IMR-90 (cell line): ENCODE data around the gene SHCBP1L. TPM values are rescaled to one million over a fixed set of nuclear protein-coding genes. Genes with fewer than 3 reads are reported as not detected.

Source experiments
- ATAC-seq: fragments of 200-7000 bp; cut with Tn5 transposase; 2 replicates; pipeline ENCODE4 v1.9.1; 2020; ENCODE audit warnings: low read depth, mild to moderate bottlenecking, moderate library complexity
- BruUV-seq: library from RNA; stranded (reverse); fragments of 400-500 nt; replicated peaks from 2 replicates; lab custom pipeline; 2021; lab: Mats Ljungman, UMichigan
- CTCF ChIA-PET: fragments of 300-600 bp; formaldehyde crosslinking; extraction: SDS; loops from one replicate; lab custom pipeline; 2021; ENCODE audit warnings: antibody characterized with exemption; lab: Yijun Ruan, JAX
- POLR2A ChIA-PET: fragments of 300-600 bp; sonication (Branson Sonifier 250); formaldehyde crosslinking; loops from one replicate; lab custom pipeline; 2022; ENCODE audit warnings: antibody characterized with exemption; ENCODE audit not compliant: unreplicated experiment; lab: Charles Lee
- DNase-seq: peaks from one replicate; pipeline ENCODE4 v3.0.0; 2013
- H2AFZ ChIP-seq: replicated peaks from 2 replicates; pipeline ENCODE3; 2013; ENCODE audit warnings: low read length, mild to moderate bottlenecking; ENCODE audit not compliant: poor library complexity
- H2AK5ac ChIP-seq: 2 replicates; pipeline ENCODE4 v1.6.1; 2013; ENCODE audit warnings: low read depth, low read length, inconsistent platforms
- H2AK9ac ChIP-seq: replicated peaks from 2 replicates; pipeline ENCODE3; 2013; ENCODE audit warnings: mild to moderate bottlenecking, low read depth, low read length, moderate library complexity; ENCODE audit not compliant: poor library complexity
- H2BK120ac ChIP-seq: 2 replicates; pipeline ENCODE4 v1.6.1; 2013; ENCODE audit warnings: low read depth, low read length, inconsistent platforms
- H2BK15ac ChIP-seq: 3 replicates; pipeline ENCODE4 v1.6.1; 2013; ENCODE audit warnings: low read depth, low read length, inconsistent platforms
- H2BK20ac ChIP-seq: 2 replicates; pipeline ENCODE4 v1.6.1; 2013; ENCODE audit warnings: low read depth, mild to moderate bottlenecking, inconsistent platforms, low read length, moderate library complexity
- H2BK5ac ChIP-seq: 2 replicates; pipeline ENCODE4 v1.6.1; 2013; ENCODE audit warnings: mild to moderate bottlenecking, low read depth, low read length, inconsistent platforms; ENCODE audit not compliant: poor library complexity, severe bottlenecking
- H3K14ac ChIP-seq: replicated peaks from 2 replicates; pipeline ENCODE4 v1.6.1; 2013; ENCODE audit warnings: low read depth, low read length, inconsistent platforms
- H3K18ac ChIP-seq: 2 replicates; pipeline ENCODE4 v1.6.1; 2013; ENCODE audit warnings: low read depth, low read length, control low read depth
- H3K23ac ChIP-seq: 2 replicates; pipeline ENCODE4 v1.6.1; 2013; ENCODE audit warnings: low read depth, low read length, inconsistent platforms
- H3K27ac ChIP-seq: 2 replicates; pipeline ENCODE4 v1.5.1; 2013; ENCODE audit warnings: mild to moderate bottlenecking, control low read depth, low read length; ENCODE audit not compliant: insufficient read depth
- H3K27me3 ChIP-seq: 2 replicates; pipeline ENCODE4 v1.6.1; 2013; ENCODE audit warnings: low read length; ENCODE audit not compliant: control insufficient read depth, insufficient read depth
- H3K36me3 ChIP-seq: 2 replicates; pipeline ENCODE4 v1.6.1; 2013; ENCODE audit warnings: low read length, mixed read lengths; ENCODE audit not compliant: control insufficient read depth, insufficient read depth
- H3K4ac ChIP-seq: 2 replicates; pipeline ENCODE4 v1.6.1; 2013; ENCODE audit warnings: low read depth, low read length, inconsistent platforms
- H3K4me1 ChIP-seq: 2 replicates; pipeline ENCODE4 v1.6.1; 2013; ENCODE audit warnings: low read length, mixed read lengths; ENCODE audit not compliant: control insufficient read depth, insufficient read depth
- H3K4me2 ChIP-seq: 2 replicates; pipeline ENCODE4 v1.6.1; 2013; ENCODE audit warnings: low read depth, mild to moderate bottlenecking, control low read depth, low read length, moderate library complexity
- H3K4me3 ChIP-seq: 2 replicates; pipeline ENCODE4 v1.5.1; 2013; ENCODE audit warnings: low read depth, mild to moderate bottlenecking, control low read depth, low read length, moderate library complexity; ENCODE audit not compliant: insufficient read depth
- H3K56ac ChIP-seq: 2 replicates; pipeline ENCODE4 v1.6.1; 2013; ENCODE audit warnings: low read length, inconsistent platforms; ENCODE audit not compliant: insufficient read depth; ENCODE audit errors: extremely low read depth
- H3K79me1 ChIP-seq, 2 experiments: 2 replicates each; pipeline ENCODE4 v1.6.1; 2013; ENCODE audit warnings: low read length in 2 of 2, inconsistent platforms in 1 of 2, low read depth in 1 of 2
- H3K9ac ChIP-seq: 2 replicates; pipeline ENCODE4 v1.6.1; 2013; ENCODE audit warnings: low read depth, low read length, control low read depth
- H3K9me1 ChIP-seq: 2 replicates; pipeline ENCODE4 v1.6.1; 2013; ENCODE audit warnings: low read length, inconsistent platforms; ENCODE audit not compliant: insufficient read depth
- H3K9me3 ChIP-seq: 2 replicates; pipeline ENCODE4 v1.6.1; 2013; ENCODE audit warnings: low read length; ENCODE audit not compliant: control insufficient read depth, insufficient read depth
- H4K20me1 ChIP-seq: 2 replicates; pipeline ENCODE4 v1.6.1; 2013; ENCODE audit warnings: low read length, inconsistent platforms; ENCODE audit not compliant: insufficient read depth
- H4K5ac ChIP-seq: 2 replicates; pipeline ENCODE4 v1.6.1; 2013; ENCODE audit warnings: mild to moderate bottlenecking, low read depth, low read length, control low read depth
- H4K8ac ChIP-seq, 2 experiments: 2 replicates each; pipeline ENCODE4 v1.6.1; 2013; ENCODE audit warnings: low read depth in 2 of 2, low read length in 2 of 2, control low read depth in 1 of 2, inconsistent platforms in 1 of 2
- H4K91ac ChIP-seq: 2 replicates; pipeline ENCODE4 v1.6.1; 2013; ENCODE audit warnings: low read depth, low read length, inconsistent platforms; ENCODE audit not compliant: insufficient read depth
- BHLHE40 ChIP-seq: fragments of 150-350 bp; IDR thresholded peaks from 2 replicates; pipeline ENCODE4 v1.6.1; 2016; ENCODE audit warnings: mild to moderate bottlenecking, low read depth, low read length
- CEBPB ChIP-seq: IDR thresholded peaks from 2 replicates; pipeline ENCODE4 v1.6.1; 2012; ENCODE audit warnings: low read depth, low read length, improper control_type of control experiment
- CHD1 ChIP-seq: IDR thresholded peaks from 2 replicates; pipeline ENCODE4 v1.6.1; 2012; ENCODE audit warnings: low read depth, low read length, improper control_type of control experiment
- FOS ChIP-seq: fragments of 150-350 bp; IDR thresholded peaks from 2 replicates; pipeline ENCODE4 v1.6.1; 2016; ENCODE audit warnings: low read depth, low read length
- MAFK ChIP-seq: IDR thresholded peaks from 2 replicates; pipeline ENCODE4 v1.6.1; 2012; ENCODE audit warnings: low read depth, low read length, improper control_type of control experiment
- MAZ ChIP-seq: IDR thresholded peaks from 2 replicates; pipeline ENCODE4 v1.6.1; 2012; ENCODE audit warnings: low read depth, mild to moderate bottlenecking, low read length, improper control_type of control experiment, moderate library complexity, borderline replicate concordance
- NFE2L2 ChIP-seq: fragments of 150-350 bp; IDR thresholded peaks from 2 replicates; pipeline ENCODE4 v1.6.1; 2016; ENCODE audit warnings: low read depth, mild to moderate bottlenecking, low read length
- POLR2A ChIP-seq: IDR thresholded peaks from 2 replicates; pipeline ENCODE4 v1.6.1; 2012; ENCODE audit warnings: mild to moderate bottlenecking, low read depth, low read length
- RAD21 ChIP-seq: IDR thresholded peaks from 2 replicates; pipeline ENCODE4 v1.6.1; 2012; ENCODE audit warnings: low read length, improper control_type of control experiment
- RCOR1 ChIP-seq: IDR thresholded peaks from 2 replicates; pipeline ENCODE4 v1.6.1; 2012; ENCODE audit warnings: mild to moderate bottlenecking, low read length, improper control_type of control experiment; ENCODE audit not compliant: insufficient replicate concordance
- SMC3 ChIP-seq: fragments of 150-350 bp; IDR thresholded peaks from 2 replicates; pipeline ENCODE4 v1.6.1; 2016; ENCODE audit warnings: low read depth, mild to moderate bottlenecking, antibody characterized with exemption, low read length, moderate library complexity
- dilution Hi-C: fragments of 300-500 bp; cut with HindIII; formaldehyde crosslinking; loops from one replicate; pipeline ENCODE4 v1.14.3; 2018; ENCODE audit warnings: low sequenced_read_pairs; ENCODE audit not compliant: unreplicated experiment
- in situ Hi-C: fragments of 300-500 bp; cut with MboI; formaldehyde crosslinking; loops from 3 replicates; pipeline ENCODE4 v1.14.3; 2019; ENCODE audit warnings: low sequenced_read_pairs, inconsistent platforms, mixed read lengths
- intact Hi-C: fragments of 100-400 bp; cut with micrococcal nuclease; formaldehyde crosslinking; loops from 2 replicates; pipeline ENCODE4 v1.10.0; 2022
- polyA plus RNA-seq, 3 experiments: library from polyadenylated mRNA; depleted of rRNA; stranded (reverse); fragments of >200 nt; gene quantifications; 2 replicates each; pipeline ENCODE4 v1.2.3, GENCODE V29; 2012; ENCODE audit warnings: low replicate concordance in 1 of 3
- total RNA-seq: library from RNA; depleted of rRNA; stranded (reverse); fragments of >200 nt; gene quantifications from 2 replicates; pipeline ENCODE4 v1.2.3, GENCODE V29; 2012
- TF ChIP-seq, protein P1 (sequence below): fragments of 150-350 bp; IDR thresholded peaks from 2 replicates; pipeline ENCODE4 v1.6.1; 2016; ENCODE audit warnings: low read depth, mild to moderate bottlenecking, low read length, moderate library complexity, borderline replicate concordance
- TF ChIP-seq, protein P2 (sequence below): conservative IDR thresholded peaks from 2 replicates; pipeline ENCODE4 v1.5.1; 2012; ENCODE audit warnings: mild to moderate bottlenecking, low read depth, low read length, improper control_type of control experiment

SHCBP1L gene
- total and polyA plus RNA-seq, 2 of the 4 experiments (the other 2 are of a cell fraction), result not detected

- TF ChIP-seq CEBPB, result no peak
- TF ChIP-seq POLR2A, result no peak
- TF ChIP-seq CHD1, result no peak
- no peak for TF ChIP-seq MAFK
Measured at GRCh38 chr1:182952677-182953444, at the start of gene SHCBP1L (continued).

DNA sequence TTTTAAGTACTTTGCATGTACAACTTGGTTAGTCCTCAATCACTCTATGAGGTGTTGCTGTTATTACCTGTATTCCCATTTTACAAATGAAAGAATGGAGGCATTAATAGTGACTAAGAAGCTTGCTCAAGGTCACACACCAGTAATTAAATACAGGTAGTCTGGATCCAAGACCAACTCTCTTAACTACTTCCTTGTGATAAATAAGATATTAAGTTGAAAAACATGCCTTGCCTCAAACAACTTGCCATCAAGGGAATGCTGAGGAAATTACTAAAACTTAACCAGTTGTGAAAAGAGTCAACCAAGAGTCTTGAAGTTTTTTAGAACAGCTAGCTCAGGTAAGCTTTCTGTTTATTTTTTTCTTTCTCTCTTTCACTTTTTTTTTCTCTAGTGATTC, 49.3 kb upstream of the SHCBP1L start:
- H2BK120ac ChIP-seq, result no peak overlapping the region
- no peak overlapping the region for H2BK20ac ChIP-seq
- ChIA-PET CTCF (interaction anchor here (0.9 kb wide), 1 partner anchor 23 kb away, joined by 3 read pairs; no protein-coding TSS in a partner anchor), POLR2A (no interaction called here)
- H3K56ac ChIP-seq, result no peak overlapping the region
- H2BK5ac ChIP-seq, result no peak overlapping the region
- H3K36me3 ChIP-seq, result no peaks in the 10 kb centered on the region
- H3K18ac ChIP-seq, result no peak overlapping the region
- no peaks in the 10 kb centered on the region for H3K79me1 ChIP-seq
- no peak overlapping the region for H4K5ac ChIP-seq
- no peak overlapping the region for H4K8ac ChIP-seq
- no peak overlapping the region for H2AK5ac ChIP-seq
- H2BK15ac ChIP-seq, result no peak overlapping the region
- no peak overlapping the region for H3K9ac ChIP-seq
- H3K4me3 ChIP-seq, result no peak overlapping the region
- no peak overlapping the region for H4K91ac ChIP-seq
- no peak overlapping the region for H3K4ac ChIP-seq
- no TSS peak for BruUV-seq
- dilution Hi-C loops, result no loop called here
- no peak overlapping the region for H3K4me2 ChIP-seq
- no peak overlapping the region; the same call in 1 of the 2 replicates for H3K23ac ChIP-seq
- in situ Hi-C loops, result no loop called here
- no peaks in the 10 kb centered on the region for H4K20me1 ChIP-seq
- no peak overlapping the region for H2AFZ ChIP-seq
- H3K27ac ChIP-seq, result no peak overlapping the region
- intact Hi-C loops, result no loop called here
- no peaks in the 10 kb centered on the region for H3K9me1 ChIP-seq
- H3K27me3 ChIP-seq, result no peaks in the 10 kb centered on the region
- H2AK9ac ChIP-seq, result no peak overlapping the region
- DNase-seq (no peak), ATAC-seq (no peak)
- no peaks in the 10 kb centered on the region for H3K9me3 ChIP-seq
- H3K14ac ChIP-seq, result no peak overlapping the region
- H3K4me1 ChIP-seq, result peaks cover 1% of the 10 kb centered on the region; the same call in 1 of the 2 replicates
- TF ChIP-seq, protein P1, sequence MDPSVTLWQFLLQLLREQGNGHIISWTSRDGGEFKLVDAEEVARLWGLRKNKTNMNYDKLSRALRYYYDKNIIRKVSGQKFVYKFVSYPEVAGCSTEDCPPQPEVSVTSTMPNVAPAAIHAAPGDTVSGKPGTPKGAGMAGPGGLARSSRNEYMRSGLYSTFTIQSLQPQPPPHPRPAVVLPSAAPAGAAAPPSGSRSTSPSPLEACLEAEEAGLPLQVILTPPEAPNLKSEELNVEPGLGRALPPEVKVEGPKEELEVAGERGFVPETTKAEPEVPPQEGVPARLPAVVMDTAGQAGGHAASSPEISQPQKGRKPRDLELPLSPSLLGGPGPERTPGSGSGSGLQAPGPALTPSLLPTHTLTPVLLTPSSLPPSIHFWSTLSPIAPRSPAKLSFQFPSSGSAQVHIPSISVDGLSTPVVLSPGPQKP, result no peak
- TF ChIP-seq SMC3 (no peak), RAD21 (no peak), MAFK (no peak), POLR2A (no peak), BHLHE40 (no peak), CHD1 (no peak), CEBPB (no peak), MAZ (no peak), NFE2L2 (no peak), RCOR1 (no peak), FOS (no peak)
- TF ChIP-seq, protein P2, sequence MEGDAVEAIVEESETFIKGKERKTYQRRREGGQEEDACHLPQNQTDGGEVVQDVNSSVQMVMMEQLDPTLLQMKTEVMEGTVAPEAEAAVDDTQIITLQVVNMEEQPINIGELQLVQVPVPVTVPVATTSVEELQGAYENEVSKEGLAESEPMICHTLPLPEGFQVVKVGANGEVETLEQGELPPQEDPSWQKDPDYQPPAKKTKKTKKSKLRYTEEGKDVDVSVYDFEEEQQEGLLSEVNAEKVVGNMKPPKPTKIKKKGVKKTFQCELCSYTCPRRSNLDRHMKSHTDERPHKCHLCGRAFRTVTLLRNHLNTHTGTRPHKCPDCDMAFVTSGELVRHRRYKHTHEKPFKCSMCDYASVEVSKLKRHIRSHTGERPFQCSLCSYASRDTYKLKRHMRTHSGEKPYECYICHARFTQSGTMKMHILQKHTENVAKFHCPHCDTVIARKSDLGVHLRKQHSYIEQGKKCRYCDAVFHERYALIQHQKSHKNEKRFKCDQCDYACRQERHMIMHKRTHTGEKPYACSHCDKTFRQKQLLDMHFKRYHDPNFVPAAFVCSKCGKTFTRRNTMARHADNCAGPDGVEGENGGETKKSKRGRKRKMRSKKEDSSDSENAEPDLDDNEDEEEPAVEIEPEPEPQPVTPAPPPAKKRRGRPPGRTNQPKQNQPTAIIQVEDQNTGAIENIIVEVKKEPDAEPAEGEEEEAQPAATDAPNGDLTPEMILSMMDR, result no peak
